CD4-positive, alpha-beta T cell treated with Interferon alpha-2 for 1 hour (primary cell): Measurements from ENCODE around the gene FXYD2.
A peak's percentile ranks its signal among the peaks of the same experiment; 100 is the strongest.

ENCODE experiments used
- DNase-seq, 2 donors: peaks; one replicate each; pipeline ENCODE4 v3.0.0-alpha.2; 2020 to 2022

FXYD2 gene

GRCh38 chr11:117834838-117835443, 10.4 kb upstream of the FXYD2 start:
- no peak for DNase-seq

DNA sequence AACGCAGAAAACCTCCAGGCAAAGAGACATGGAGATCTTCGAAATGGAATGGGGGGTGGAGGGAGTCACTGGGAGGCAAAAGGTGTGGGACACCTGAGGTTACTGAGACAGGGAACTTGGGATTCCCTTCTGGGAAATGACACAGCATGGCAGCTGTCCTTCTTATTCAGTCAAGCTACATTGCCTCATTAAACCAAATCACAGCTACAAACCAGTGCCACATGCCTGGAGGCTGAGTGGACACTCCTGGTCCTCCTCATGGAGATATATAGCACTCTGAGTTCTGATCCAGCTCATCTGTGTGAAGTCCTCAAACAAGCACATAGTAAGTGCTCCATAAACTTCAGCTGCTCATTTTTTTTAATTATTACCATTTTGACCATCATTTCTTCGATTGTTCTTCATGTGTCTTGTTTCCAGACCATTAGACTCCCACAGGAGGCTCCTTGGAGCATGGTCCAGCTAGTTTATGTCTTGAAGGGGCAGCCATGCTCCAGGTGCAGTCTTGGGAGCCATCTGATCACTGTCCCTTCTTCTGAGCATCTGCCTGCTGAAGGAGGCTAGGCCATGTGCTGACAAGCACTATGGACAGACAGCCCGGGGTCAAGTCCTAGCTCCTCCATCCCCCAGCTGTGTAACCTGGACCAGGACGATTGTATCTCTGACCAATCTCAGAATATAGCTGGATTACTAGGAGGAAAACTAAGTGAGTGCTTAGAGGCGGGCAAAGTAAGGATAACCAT, 9.7 kb upstream of the FXYD2 start:
- no peak for DNase-seq

GRCh38 chr11:117833401-117833891, 8.9 kb upstream of the FXYD2 start:
- no peak for DNase-seq

GRCh38 chr11:117832511-117832910, 8.0 kb upstream of the FXYD2 start:
- no peak for DNase-seq

DNA sequence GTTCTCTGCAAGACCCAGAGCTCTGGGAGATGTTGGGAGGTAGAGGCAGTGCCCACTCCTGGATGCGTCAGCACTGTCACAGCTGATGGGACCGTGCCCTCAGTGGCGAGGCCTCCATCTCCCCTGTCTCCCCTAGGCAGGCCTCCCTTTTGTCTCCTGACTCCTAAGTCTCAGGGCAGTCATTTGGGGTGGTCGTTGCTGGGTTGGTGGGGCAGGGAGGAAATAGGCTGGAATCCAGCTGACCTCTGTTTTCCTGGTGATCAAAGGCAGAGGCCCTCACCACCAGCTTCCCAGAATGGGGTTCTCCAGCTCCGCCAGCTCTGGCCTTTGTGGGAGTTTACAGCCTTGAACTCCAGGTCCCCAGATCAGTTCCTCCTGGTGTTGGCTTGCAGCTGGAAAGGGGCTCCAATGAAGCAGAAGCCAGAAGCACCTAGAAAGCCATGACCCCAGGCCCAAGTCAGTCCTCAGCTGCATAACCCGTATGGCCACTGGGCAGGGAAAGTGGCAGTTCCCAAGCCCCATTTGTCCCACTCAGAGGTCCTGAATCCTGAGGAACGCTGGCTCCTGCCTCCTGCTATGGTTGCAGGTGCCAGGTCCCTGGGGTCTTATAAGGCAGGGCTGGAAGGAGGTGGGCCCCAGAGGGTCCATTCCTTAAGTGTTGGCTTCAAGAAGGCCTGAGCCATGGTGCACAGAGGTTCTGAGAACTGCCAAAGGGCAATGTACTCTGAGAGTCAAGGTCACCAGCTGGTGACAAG, 7.3 kb upstream of the FXYD2 start:
- DNase-seq = no peak

GRCh38 chr11:117830674-117831351, 6.3 kb upstream of the FXYD2 start:
- DNase-seq = no peak

GRCh38 chr11:117830072-117830471, 5.5 kb upstream of the FXYD2 start:
- no peak for DNase-seq

- DNase-seq = no peak
Measured at GRCh38 chr11:117829369-117829725, 4.8 kb upstream of the FXYD2 start.

GRCh38 chr11:117828611-117829368, 4.2 kb upstream of the FXYD2 start:
- peak; percentile 75 for DNase-seq

GRCh38 chr11:117827521-117828511, 3.3 kb upstream of the FXYD2 start:
- DNase-seq = peak in 1 of 2 donors; percentile 56

GRCh38 chr11:117826832-117827231, 2.3 kb upstream of the FXYD2 start:
- no peak for DNase-seq

GRCh38 chr11:117826190-117826570, 1.6 kb upstream of the FXYD2 start:
- no peak for DNase-seq

DNA sequence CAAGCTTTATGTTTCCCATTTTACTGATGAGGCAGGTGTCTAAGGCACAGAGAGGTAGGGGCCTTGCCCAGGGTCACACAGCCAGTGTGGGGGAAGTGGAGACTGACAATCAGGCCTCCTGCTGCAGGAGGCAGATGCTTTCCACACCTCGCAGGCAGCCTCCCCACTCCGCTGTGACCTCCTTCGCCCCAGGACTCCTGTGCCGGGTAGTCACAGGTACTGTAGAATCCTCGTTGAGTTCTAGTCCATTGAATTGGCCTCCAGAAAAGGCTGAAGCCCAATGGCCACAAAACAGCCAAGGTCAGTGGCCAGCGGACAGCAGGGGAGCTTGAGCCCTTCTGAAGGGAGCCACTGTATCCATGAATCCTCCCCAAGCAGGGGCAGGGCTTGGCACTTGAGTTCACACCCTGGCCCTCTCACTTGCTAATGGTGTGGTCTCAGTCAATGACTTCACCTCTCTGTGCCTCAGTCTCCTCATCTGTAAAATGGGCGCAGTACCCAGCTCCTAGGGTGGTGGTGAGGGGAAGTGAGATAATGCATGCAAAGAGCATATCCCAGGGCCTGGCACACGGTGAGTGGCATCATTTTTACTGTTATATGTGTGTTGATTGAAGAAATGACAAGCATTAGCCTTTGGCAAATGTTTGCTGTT, 1.1 kb upstream of the FXYD2 start:
- DNase-seq = no peak

GRCh38 chr11:117823946-117824420, 561 bp downstream of the FXYD2 start:
- DNase-seq = no peak

- DNase-seq = peak; percentile 50 to 60
Measured at GRCh38 chr11:117823294-117823945, 1.1 kb downstream of the FXYD2 start.

DNA sequence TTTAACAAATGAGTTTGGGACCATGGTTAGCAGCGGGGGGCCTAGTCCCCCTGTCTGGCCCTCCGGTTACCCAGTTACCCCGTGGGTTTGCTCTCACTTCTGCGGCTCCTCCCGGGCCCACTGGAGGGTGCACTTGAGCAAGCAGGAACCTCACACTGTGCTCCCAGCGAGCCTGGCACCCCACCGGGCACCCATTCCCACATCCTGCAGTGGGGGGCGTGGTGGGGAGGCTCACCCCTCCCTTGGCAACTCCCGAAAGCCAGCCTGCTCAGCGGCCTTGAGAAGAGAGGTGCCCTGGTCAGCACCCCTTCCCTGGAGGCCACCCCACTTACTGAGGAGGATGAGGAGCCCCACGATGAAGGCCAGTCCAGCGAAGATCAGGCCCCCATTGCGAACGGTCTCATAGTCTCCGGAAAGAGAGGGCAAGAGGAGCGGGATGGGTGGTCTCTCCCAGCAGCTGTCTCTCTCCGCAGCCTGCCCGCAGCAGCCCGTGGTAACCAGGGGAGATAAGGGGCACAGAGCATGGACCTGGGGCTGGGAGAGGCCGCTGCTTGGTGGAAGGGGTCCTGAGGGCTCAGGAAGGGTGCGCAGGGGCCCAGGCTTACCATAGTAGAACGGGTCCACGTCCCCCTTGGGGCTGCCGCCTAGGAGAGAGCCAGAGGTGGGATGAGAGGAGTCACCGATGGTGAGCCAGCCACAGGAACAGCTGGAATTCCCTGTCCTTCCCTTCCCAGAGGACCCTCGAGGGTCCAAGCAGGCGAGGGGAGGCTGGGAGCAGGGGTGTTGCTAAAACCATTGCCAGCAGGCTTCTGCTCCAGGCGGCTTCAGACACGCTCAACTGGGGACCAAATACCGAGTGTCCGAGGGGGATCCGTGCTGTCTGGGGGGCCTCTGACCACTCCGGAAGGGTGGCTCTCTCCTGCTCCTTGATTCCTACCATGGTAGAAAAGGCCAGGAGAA, 2.2 kb downstream of the FXYD2 start:
- DNase-seq = peak; percentile 45 to 54

GRCh38 chr11:117821431-117821830, 3.1 kb downstream of the FXYD2 start:
- no peak for DNase-seq

- DNase-seq = no peak
Measured at GRCh38 chr11:117820516-117820915, 4.0 kb downstream of the FXYD2 start.

DNA sequence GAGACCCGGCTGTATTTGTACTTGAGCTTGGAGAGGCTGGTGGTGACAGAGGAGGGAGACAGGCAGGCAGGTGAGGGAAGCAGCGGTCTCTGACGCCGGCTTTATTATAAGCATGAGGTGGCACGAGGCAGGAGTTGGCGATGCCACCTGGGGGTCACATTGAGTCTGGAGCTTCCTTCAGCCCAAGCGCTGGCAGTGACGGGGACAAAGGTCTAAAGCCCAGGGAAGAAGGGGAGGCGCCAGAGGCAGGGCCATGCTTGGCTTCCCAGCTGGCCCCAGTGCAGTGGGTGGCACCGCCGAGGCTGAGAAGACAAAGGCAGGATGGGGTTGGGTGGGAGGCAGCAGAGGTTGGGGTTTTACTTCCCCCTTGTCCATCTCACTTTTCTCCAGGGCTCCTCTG, 4.5 kb downstream of the FXYD2 start:
- DNase-seq = no peak
